SK-N-MC (cell line): ENCODE results near the gene ANKS1B.

Source experiments
- EZH2 ChIP-seq: fragments of 200-600 bp; sonication (generic); IDR thresholded peaks from one replicate; pipeline ENCODE4 v1.6.1; 2017; ENCODE audit warnings: antibody characterized with exemption
- FOXP2 ChIP-seq: optimal IDR thresholded peaks from 2 replicates; pipeline ENCODE3; 2011; ENCODE audit warnings: mild to moderate bottlenecking, moderate library complexity; ENCODE audit not compliant: insufficient read depth; ENCODE audit errors: extremely low read length, control extremely low read depth
- POLR2AphosphoS5 ChIP-seq: IDR thresholded peaks from 2 replicates; pipeline ENCODE4 v1.6.1; 2012; ENCODE audit warnings: mild to moderate bottlenecking, low read depth, low read length, borderline replicate concordance

GRCh38 chr12:99413751-99414150 lies 571.0 kb downstream of the ANKS1B start:
- TF ChIP-seq POLR2AphosphoS5 (no peak), EZH2 (no peak), FOXP2 (no peak)
